SK-N-SH treated with all-trans-retinoic acid at 6 μM for 48 hours (cell line): ENCODE data around the gene TLCD5.

ENCODE experiments used
- ATAC-seq: fragments of 200-7000 bp; cut with Tn5 transposase; 3 replicates; pipeline ENCODE4 v1.9.1; 2020; ENCODE audit warnings: mild to moderate bottlenecking, moderate library complexity
- ARNTL ChIP-seq: fragments of 450-650 bp; formaldehyde crosslinking; IDR thresholded peaks from 2 replicates; pipeline ENCODE4 v1.5.0; 2020; ENCODE audit warnings: low read depth, mild to moderate bottlenecking, moderate library complexity, borderline replicate concordance
- BACH2 ChIP-seq: fragments of 250-450 bp; sonication (Bioruptor Pico); IDR thresholded peaks from 2 replicates; pipeline ENCODE4 v1.9.0; 2021; ENCODE audit warnings: mild to moderate bottlenecking, borderline replicate concordance
- CREB5 ChIP-seq: fragments of 250-450 bp; sonication (Bioruptor Pico); IDR thresholded peaks from 2 replicates; pipeline ENCODE4 v1.5.1; 2020; ENCODE audit warnings: low read depth, mild to moderate bottlenecking, moderate library complexity
- CSDC2 ChIP-seq: fragments of 250-450 bp; sonication (Bioruptor Pico); IDR thresholded peaks from 2 replicates; pipeline ENCODE4 v1.5.0; 2020; ENCODE audit warnings: mild to moderate bottlenecking, moderate library complexity
- CSRNP3 ChIP-seq: fragments of 250-450 bp; sonication (Bioruptor Pico); IDR thresholded peaks from 2 replicates; pipeline ENCODE4 v1.5.1; 2021; ENCODE audit warnings: mild to moderate bottlenecking, moderate library complexity
- ESRRG ChIP-seq: fragments of 250-450 bp; sonication (Bioruptor Pico); IDR thresholded peaks from 2 replicates; pipeline ENCODE4 v1.6.1; 2021; ENCODE audit warnings: mild to moderate bottlenecking
- GLIS3 ChIP-seq: fragments of 250-450 bp; sonication (Bioruptor Pico); IDR thresholded peaks from 2 replicates; pipeline ENCODE4 v1.5.0; 2020; ENCODE audit warnings: mild to moderate bottlenecking, moderate library complexity
- ISL1 ChIP-seq: fragments of 250-450 bp; sonication (Bioruptor Pico); IDR thresholded peaks from 2 replicates; pipeline ENCODE4 v2.1.2; 2022; ENCODE audit warnings: mild to moderate bottlenecking, moderate library complexity
- OSR1 ChIP-seq: fragments of 250-450 bp; sonication (Bioruptor Pico); IDR thresholded peaks from 2 replicates; pipeline ENCODE4 v1.8.0; 2022; ENCODE audit warnings: moderate library complexity, mild to moderate bottlenecking, inconsistent platforms
- PPARA ChIP-seq: fragments of 250-450 bp; sonication (Bioruptor Pico); IDR thresholded peaks from 2 replicates; pipeline ENCODE4 v1.5.0; 2020; ENCODE audit warnings: mild to moderate bottlenecking, borderline replicate concordance
- RARB ChIP-seq: fragments of 250-450 bp; sonication (Bioruptor Pico); IDR thresholded peaks from 2 replicates; pipeline ENCODE4 v1.8.0; 2021; ENCODE audit warnings: mild to moderate bottlenecking, moderate library complexity
- TOX ChIP-seq: fragments of 250-450 bp; sonication (Bioruptor Pico); IDR thresholded peaks from 2 replicates; pipeline ENCODE4 v1.8.0; 2021; ENCODE audit warnings: mild to moderate bottlenecking, moderate library complexity, borderline replicate concordance
- TSHZ2 ChIP-seq: fragments of 250-450 bp; sonication (Bioruptor Pico); IDR thresholded peaks from 2 replicates; pipeline ENCODE4 v1.5.0; 2020; ENCODE audit warnings: mild to moderate bottlenecking, moderate library complexity
- ZC3H10 ChIP-seq: fragments of 250-450 bp; sonication (Bioruptor Pico); IDR thresholded peaks from 2 replicates; pipeline ENCODE4 v1.5.1; 2021; ENCODE audit warnings: mild to moderate bottlenecking, moderate library complexity
- ZFP3 ChIP-seq: fragments of 250-450 bp; sonication (Bioruptor Pico); IDR thresholded peaks from 2 replicates; pipeline ENCODE4 v1.5.0; 2020; ENCODE audit warnings: mild to moderate bottlenecking, moderate library complexity
- ZFP30 ChIP-seq: fragments of 450-650 bp; formaldehyde crosslinking; IDR thresholded peaks from 2 replicates; pipeline ENCODE4 v1.5.0; 2022; ENCODE audit warnings: mild to moderate bottlenecking, moderate library complexity
- ZNF565 ChIP-seq: fragments of 450-650 bp; formaldehyde crosslinking; conservative IDR thresholded peaks from 2 replicates; pipeline ENCODE4 v1.5.0; 2020; ENCODE audit warnings: low read depth, mild to moderate bottlenecking, moderate library complexity
- ZNF70 ChIP-seq: fragments of 450-650 bp; formaldehyde crosslinking; IDR thresholded peaks from 2 replicates; pipeline ENCODE4 v1.5.0; 2020; ENCODE audit warnings: mild to moderate bottlenecking, moderate library complexity
- ZNF8 ChIP-seq: fragments of 450-650 bp; formaldehyde crosslinking; IDR thresholded peaks from 2 replicates; pipeline ENCODE4 v1.5.0; 2020; ENCODE audit warnings: mild to moderate bottlenecking, moderate library complexity
- TF ChIP-seq, protein P1 (sequence below): fragments of 250-450 bp; sonication (Bioruptor Pico); IDR thresholded peaks from 2 replicates; pipeline ENCODE4 v1.8.0; 2020; ENCODE audit warnings: mild to moderate bottlenecking, moderate library complexity, borderline replicate concordance
- TF ChIP-seq, protein P2 (sequence below): fragments of 250-450 bp; sonication (Bioruptor Pico); IDR thresholded peaks from 2 replicates; pipeline ENCODE4 v1.8.0; 2021; ENCODE audit warnings: low read depth, mild to moderate bottlenecking, moderate library complexity, borderline replicate concordance

The TLCD5 gene

GRCh38 chr11:120310870-120311269, 14.2 kb upstream of the TLCD5 start:
- ATAC-seq: no peak
- TF ChIP-seq OSR1 (no peak), BACH2 (CRISPR knock-in tag) (no peak), ZFP3 (CRISPR knock-in tag) (no peak), CREB5 (CRISPR knock-in tag) (no peak), CSDC2 (CRISPR knock-in tag) (no peak), RARB (CRISPR knock-in tag) (no peak), GLIS3 (CRISPR knock-in tag) (no peak), PPARA (CRISPR knock-in tag) (no peak), TOX (CRISPR knock-in tag) (no peak), ZC3H10 (CRISPR knock-in tag) (no peak), ISL1 (CRISPR knock-in tag) (no peak), ESRRG (CRISPR knock-in tag) (no peak), TSHZ2 (no peak), ZNF565 (CRISPR knock-in tag) (no peak)
- TF ChIP-seq, protein P1, sequence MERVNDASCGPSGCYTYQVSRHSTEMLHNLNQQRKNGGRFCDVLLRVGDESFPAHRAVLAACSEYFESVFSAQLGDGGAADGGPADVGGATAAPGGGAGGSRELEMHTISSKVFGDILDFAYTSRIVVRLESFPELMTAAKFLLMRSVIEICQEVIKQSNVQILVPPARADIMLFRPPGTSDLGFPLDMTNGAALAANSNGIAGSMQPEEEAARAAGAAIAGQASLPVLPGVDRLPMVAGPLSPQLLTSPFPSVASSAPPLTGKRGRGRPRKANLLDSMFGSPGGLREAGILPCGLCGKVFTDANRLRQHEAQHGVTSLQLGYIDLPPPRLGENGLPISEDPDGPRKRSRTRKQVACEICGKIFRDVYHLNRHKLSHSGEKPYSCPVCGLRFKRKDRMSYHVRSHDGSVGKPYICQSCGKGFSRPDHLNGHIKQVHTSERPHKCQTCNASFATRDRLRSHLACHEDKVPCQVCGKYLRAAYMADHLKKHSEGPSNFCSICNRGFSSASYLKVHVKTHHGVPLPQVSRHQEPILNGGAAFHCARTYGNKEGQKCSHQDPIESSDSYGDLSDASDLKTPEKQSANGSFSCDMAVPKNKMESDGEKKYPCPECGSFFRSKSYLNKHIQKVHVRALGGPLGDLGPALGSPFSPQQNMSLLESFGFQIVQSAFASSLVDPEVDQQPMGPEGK (CRISPR knock-in tag): no peak

GRCh38 chr11:120314861-120315260, 10.2 kb upstream of the TLCD5 start:
- TF ChIP-seq CSDC2 (CRISPR knock-in tag) (no peak), ZFP30 (no peak), ESRRG (CRISPR knock-in tag) (no peak), ZNF70 (no peak), ZFP3 (CRISPR knock-in tag) (no peak), CREB5 (CRISPR knock-in tag) (no peak), CSRNP3 (no peak), ARNTL (CRISPR knock-in tag) (no peak), TOX (CRISPR knock-in tag) (no peak), TSHZ2 (no peak), ISL1 (CRISPR knock-in tag) (no peak), ZNF565 (CRISPR knock-in tag) (no peak), OSR1 (no peak), RARB (CRISPR knock-in tag) (no peak), ZNF8 (CRISPR knock-in tag) (no peak), ZC3H10 (CRISPR knock-in tag) (no peak)
- TF ChIP-seq, protein P2, sequence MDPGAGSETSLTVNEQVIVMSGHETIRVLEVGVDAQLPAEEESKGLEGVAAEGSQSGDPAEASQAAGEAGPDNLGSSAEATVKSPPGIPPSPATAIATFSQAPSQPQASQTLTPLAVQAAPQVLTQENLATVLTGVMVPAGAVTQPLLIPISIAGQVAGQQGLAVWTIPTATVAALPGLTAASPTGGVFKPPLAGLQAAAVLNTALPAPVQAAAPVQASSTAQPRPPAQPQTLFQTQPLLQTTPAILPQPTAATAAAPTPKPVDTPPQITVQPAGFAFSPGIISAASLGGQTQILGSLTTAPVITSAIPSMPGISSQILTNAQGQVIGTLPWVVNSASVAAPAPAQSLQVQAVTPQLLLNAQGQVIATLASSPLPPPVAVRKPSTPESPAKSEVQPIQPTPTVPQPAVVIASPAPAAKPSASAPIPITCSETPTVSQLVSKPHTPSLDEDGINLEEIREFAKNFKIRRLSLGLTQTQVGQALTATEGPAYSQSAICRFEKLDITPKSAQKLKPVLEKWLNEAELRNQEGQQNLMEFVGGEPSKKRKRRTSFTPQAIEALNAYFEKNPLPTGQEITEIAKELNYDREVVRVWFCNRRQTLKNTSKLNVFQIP (CRISPR knock-in tag): no peak
- TF ChIP-seq, protein P1 (CRISPR knock-in tag): no peak
- no peak for ATAC-seq
